CD4-positive, alpha-beta memory T cell (primary cell): ENCODE data around the gene ATG13. TPM values are rescaled to one million over a fixed set of nuclear protein-coding genes. Genes with fewer than 3 reads are reported as not detected.

Experiments used
- CTCF ChIA-PET: fragments of 350-600 bp; sonication (Branson Sonifier 250); formaldehyde crosslinking; loops from one replicate; lab custom pipeline; 2021; ENCODE audit warnings: inconsistent platforms; ENCODE audit not compliant: partially characterized antibody; lab: Charles Lee
- POLR2A ChIA-PET: fragments of 350-600 bp; sonication (Branson Sonifier 250); formaldehyde crosslinking; loops from one replicate; lab custom pipeline; 2021; ENCODE audit not compliant: partially characterized antibody; lab: Charles Lee
- DNase-seq, 5 donors: peaks; one replicate each; pipeline versions ENCODE4 v3.0.0 to v3.0.0-alpha.2; 2020 to 2022; ENCODE audit warnings: mixed read lengths in 1 of 5
- H3K27ac ChIP-seq: one replicate; pipeline ENCODE4 v1.7.0; 2013; ENCODE audit warnings: low read depth, low read length
- H3K27me3 ChIP-seq: 2 replicates; pipeline ENCODE4 v1.7.0; 2013; ENCODE audit warnings: mild to moderate bottlenecking, low read length, moderate library complexity; ENCODE audit not compliant: insufficient read depth
- H3K36me3 ChIP-seq: 2 replicates; pipeline ENCODE4 v1.7.0; 2013; ENCODE audit warnings: mild to moderate bottlenecking, low read length, moderate library complexity; ENCODE audit not compliant: insufficient read depth
- H3K4me1 ChIP-seq: 2 replicates; pipeline ENCODE4 v1.7.0; 2013; ENCODE audit warnings: mild to moderate bottlenecking, low read length, moderate library complexity; ENCODE audit not compliant: insufficient read depth
- H3K4me3 ChIP-seq, 2 donors: one replicate each; pipeline ENCODE4 v1.7.0; 2013; ENCODE audit warnings: low read length in 2 of 2, mild to moderate bottlenecking in 1 of 2
- H3K9me3 ChIP-seq, 2 donors: one replicate each; pipeline ENCODE4 v1.7.0; 2013; ENCODE audit warnings: low read length in 2 of 2, control low read depth in 1 of 2; ENCODE audit not compliant: control insufficient read depth in 1 of 2
- H3K27ac Mint-ChIP-seq, 7 donors: one replicate each; pipeline ENCODE4 v1.8.0; 2020 to 2021; ENCODE audit warnings: mixed read lengths in 7 of 7, mild to moderate bottlenecking in 6 of 7, inconsistent platforms in 3 of 7, moderate library complexity in 3 of 7
- H3K27me3 Mint-ChIP-seq, 2 donors: one replicate each; pipeline ENCODE4 v1.8.0; 2020 to 2021; ENCODE audit warnings: mixed read lengths in 2 of 2
- H3K36me3 Mint-ChIP-seq, 2 donors: one replicate each; pipeline ENCODE4 v1.8.0; 2020 to 2021; ENCODE audit warnings: mixed read lengths in 2 of 2, inconsistent platforms in 1 of 2, mild to moderate bottlenecking in 1 of 2
- H3K4me1 Mint-ChIP-seq, 4 donors: one replicate each; pipeline ENCODE4 v1.8.0; 2020 to 2021; ENCODE audit warnings: mixed read lengths in 4 of 4, mild to moderate bottlenecking in 1 of 4
- H3K4me3 Mint-ChIP-seq, 8 donors: one replicate each; pipeline ENCODE4 v1.8.0; 2020 to 2021; ENCODE audit warnings: mixed read lengths in 8 of 8, mild to moderate bottlenecking in 7 of 8, moderate library complexity in 6 of 8, inconsistent platforms in 3 of 8
- H3K9me3 Mint-ChIP-seq, 8 donors: one replicate each; pipeline ENCODE4 v1.8.0; 2020 to 2021; ENCODE audit warnings: mixed read lengths in 8 of 8, mild to moderate bottlenecking in 5 of 8, inconsistent platforms in 3 of 8, moderate library complexity in 1 of 8
- intact Hi-C: fragments of 100-400 bp; cut with micrococcal nuclease; formaldehyde crosslinking; loops from one replicate; pipeline ENCODE4 v1.15.1; 2023
- polyA plus RNA-seq, 2 donors: library from polyadenylated mRNA; unstranded; fragments of 300-500 nt; fragmentation: Illumina TruSeq; gene quantifications; one replicate each; pipeline ENCODE4 v1.2.3, GENCODE V29; 2021
- total RNA-seq, 2 experiments: library from RNA; stranded (reverse); gene quantifications; one replicate each; pipeline ENCODE4 v1.2.3, GENCODE V29; 2021

Gene ATG13
- total and polyA plus RNA-seq, 4 experiments from 2014 or later: 64.2 to 96.2 (median 76.0) TPM

- Histone ChIP-seq H3K36me3 (no peaks in the 10 kb centered on the region), H3K27ac (no peak within 1 kb of the TSS), H3K9me3 (no peaks in the 10 kb centered on the region), H3K4me1 (peaks cover 8% of the 10 kb centered on the region), H3K27me3 (no peaks in the 10 kb centered on the region), H3K4me3 (no peak within 1 kb of the TSS)
- intact Hi-C loops: no loop called here
- Mint-ChIP-seq H3K36me3 (no peaks in the 10 kb centered on the region), H3K4me3 (no peak within 1 kb of the TSS), H3K9me3 (no peaks in the 10 kb centered on the region), H3K4me1 (peaks cover 7 to 17% (median 8%) of the 10 kb centered on the region in 4 donors), H3K27ac (peak within 1 kb of the TSS in 3 of 7 donors; percentile 57 to 80 (median 70)), H3K27me3 (no peaks in the 10 kb centered on the region)
- DNase-seq: no peak
- POLR2A ChIA-PET: no interaction called here
- CTCF ChIA-PET: interaction anchor here (1.2 kb wide), 1 partner anchor 48 kb away, joined by 4 read pairs; no protein-coding TSS in a partner anchor
These were observed 101.7 kb downstream of the ATG13 start, which contains the start of gene F2 for GRCh38 chr11:46719048-46719542. Gene F2, plus strand, starts transcription at chr11:46719213. Its CDS starts 23 bp downstream, at chr11:46719236.

DNA sequence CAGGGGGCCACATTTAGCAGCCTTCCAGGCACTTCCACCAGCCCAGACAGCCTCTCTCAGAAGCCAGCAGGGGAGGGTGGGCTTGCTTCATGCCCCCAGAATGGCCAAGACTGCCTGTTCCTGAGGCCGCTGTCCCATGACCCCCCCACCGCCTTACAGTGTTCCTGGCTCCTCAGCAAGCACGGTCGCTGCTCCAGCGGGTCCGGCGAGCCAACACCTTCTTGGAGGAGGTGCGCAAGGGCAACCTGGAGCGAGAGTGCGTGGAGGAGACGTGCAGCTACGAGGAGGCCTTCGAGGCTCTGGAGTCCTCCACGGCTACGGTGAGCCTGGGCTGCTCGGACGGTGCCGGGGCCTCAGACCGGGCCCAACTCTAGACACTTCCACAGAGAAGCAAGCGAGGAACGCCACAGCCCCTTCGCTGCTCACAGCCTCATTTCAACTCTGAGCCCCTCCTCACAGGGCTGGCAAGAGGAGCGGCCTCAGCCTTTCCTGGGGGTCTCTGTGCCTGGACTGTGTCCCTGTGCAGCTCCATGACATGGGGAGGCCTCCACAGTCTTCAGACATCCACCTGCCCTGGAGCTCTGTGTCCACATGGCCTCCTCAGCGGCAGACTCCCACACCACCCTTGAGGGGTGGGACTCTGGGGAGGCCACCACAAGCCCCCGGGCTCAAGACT, 102.3 kb downstream of the ATG13 start:
- no peaks in the 10 kb centered on the region for H3K27me3 Mint-ChIP-seq
- POLR2A ChIA-PET: no interaction called here
- peaks cover 7 to 17% (median 8%) of the 10 kb centered on the region in 4 donors for H3K4me1 Mint-ChIP-seq
- Histone ChIP-seq H3K4me3 (no peak overlapping the region), H3K27ac (no peak overlapping the region), H3K4me1 (peaks cover 8% of the 10 kb centered on the region), H3K27me3 (no peaks in the 10 kb centered on the region), H3K9me3 (no peaks in the 10 kb centered on the region), H3K36me3 (no peaks in the 10 kb centered on the region)
- no peak for DNase-seq
- intact Hi-C loops: no loop called here
- CTCF ChIA-PET: interaction anchor here (1.2 kb wide), 1 partner anchor 49 kb away, joined by 4 read pairs; no protein-coding TSS in a partner anchor
- H3K9me3 Mint-ChIP-seq: no peaks in the 10 kb centered on the region
- H3K36me3 Mint-ChIP-seq: no peaks in the 10 kb centered on the region
- H3K27ac Mint-ChIP-seq: no peak overlapping the region
- no peak overlapping the region for H3K4me3 Mint-ChIP-seq

GRCh38 chr11:46721286-46721685, 103.9 kb downstream of the ATG13 start:
- Mint-ChIP-seq H3K9me3 (no peaks in the 10 kb centered on the region), H3K36me3 (no peaks in the 10 kb centered on the region)

DNA sequence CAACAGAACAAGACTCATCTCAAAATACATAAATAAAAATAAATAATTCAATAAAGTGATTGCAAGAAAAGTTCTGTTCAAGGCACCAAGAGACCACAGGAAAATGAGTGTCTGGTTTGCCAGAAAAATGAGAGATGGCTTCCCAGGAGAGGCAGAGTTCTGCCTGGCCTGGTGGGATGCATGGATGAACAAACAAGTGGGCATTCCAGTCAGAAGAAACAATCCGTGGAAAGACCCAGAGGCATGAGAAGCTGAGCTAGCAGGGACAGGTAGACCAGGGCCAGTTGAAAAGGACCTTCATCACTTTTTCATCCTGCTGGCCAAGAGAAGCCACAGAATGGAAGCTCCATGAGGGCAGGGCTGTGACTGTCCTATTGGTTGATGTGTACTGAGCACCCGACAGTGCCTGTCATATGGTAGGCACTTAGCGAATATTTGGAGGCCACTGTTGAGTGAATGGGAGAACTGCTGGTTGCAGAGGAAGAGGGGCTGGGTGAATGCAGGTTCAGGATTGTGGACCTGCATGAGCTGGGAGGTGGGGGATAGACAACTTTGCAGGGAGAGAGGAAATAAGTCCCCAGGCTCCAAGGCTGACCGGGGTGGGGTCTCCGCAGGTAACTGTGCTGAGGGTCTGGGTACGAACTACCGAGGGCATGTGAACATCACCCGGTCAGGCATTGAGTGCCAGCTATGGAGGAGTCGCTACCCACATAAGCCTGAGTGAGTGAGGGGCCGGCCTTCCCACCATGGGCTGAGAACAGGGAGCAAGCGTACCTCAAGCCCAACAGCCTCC, 105.4 kb downstream of the ATG13 start:
- peaks cover 7 to 17% (median 8%) of the 10 kb centered on the region in 4 donors for H3K4me1 Mint-ChIP-seq
- ChIA-PET CTCF (interaction anchor here (1.3 kb wide), 1 partner anchor 52 kb away, joined by 4 read pairs; no protein-coding TSS in a partner anchor), POLR2A (no interaction called here)
- no peak for DNase-seq
- peak overlapping the region in 2 of 7 donors; percentile 10 to 74 for H3K27ac Mint-ChIP-seq
- Histone ChIP-seq H3K27ac (no peak overlapping the region), H3K9me3 (no peaks in the 10 kb centered on the region), H3K4me1 (peaks cover 8% of the 10 kb centered on the region), H3K4me3 (no peak overlapping the region), H3K27me3 (no peaks in the 10 kb centered on the region), H3K36me3 (no peaks in the 10 kb centered on the region)
- H3K9me3 Mint-ChIP-seq: no peaks in the 10 kb centered on the region
- H3K27me3 Mint-ChIP-seq: no peaks in the 10 kb centered on the region
- H3K4me3 Mint-ChIP-seq: peak overlapping the region in 1 of 8 donors; percentile 24
- intact Hi-C loops: no loop called here
- H3K36me3 Mint-ChIP-seq: no peaks in the 10 kb centered on the region

More at GRCh38 chr11:46721286-46721685, 103.9 kb downstream of the ATG13 start:
- Histone ChIP-seq H3K4me1 (peaks cover 8% of the 10 kb centered on the region), H3K4me3 (no peak overlapping the region), H3K36me3 (no peaks in the 10 kb centered on the region), H3K27me3 (no peaks in the 10 kb centered on the region), H3K9me3 (no peaks in the 10 kb centered on the region), H3K27ac (no peak overlapping the region)
- no peak for DNase-seq
- H3K27ac Mint-ChIP-seq: peak overlapping the region in 1 of 7 donors; percentile 37
- H3K27me3 Mint-ChIP-seq: no peaks in the 10 kb centered on the region
- H3K4me1 Mint-ChIP-seq: peaks cover 7 to 17% (median 8%) of the 10 kb centered on the region in 4 donors
- intact Hi-C loops: no loop called here
- POLR2A ChIA-PET: no interaction called here
- CTCF ChIA-PET: no interaction called here
- H3K4me3 Mint-ChIP-seq: no peak overlapping the region

GRCh38 chr11:46723359-46723680, 106.0 kb downstream of the ATG13 start:
- Mint-ChIP-seq H3K27ac (no peak overlapping the region), H3K36me3 (no peaks in the 10 kb centered on the region), H3K4me1 (peaks cover 4 to 12% (median 5%) of the 10 kb centered on the region in 4 donors), H3K9me3 (no peaks in the 10 kb centered on the region), H3K4me3 (no peak overlapping the region), H3K27me3 (no peaks in the 10 kb centered on the region)
- intact Hi-C loops: no loop called here
- POLR2A ChIA-PET: no interaction called here
- peaks cover 5% of the 10 kb centered on the region for H3K4me1 ChIP-seq
- no peaks in the 10 kb centered on the region for H3K9me3 ChIP-seq
- H3K27ac ChIP-seq: no peak overlapping the region
- no peak overlapping the region for H3K4me3 ChIP-seq
- DNase-seq: no peak
- H3K27me3 ChIP-seq: no peaks in the 10 kb centered on the region
- no peaks in the 10 kb centered on the region for H3K36me3 ChIP-seq
- CTCF ChIA-PET: interaction anchor here (1.3 kb wide), 1 partner anchor 53 kb away, joined by 4 read pairs; no protein-coding TSS in a partner anchor

DNA sequence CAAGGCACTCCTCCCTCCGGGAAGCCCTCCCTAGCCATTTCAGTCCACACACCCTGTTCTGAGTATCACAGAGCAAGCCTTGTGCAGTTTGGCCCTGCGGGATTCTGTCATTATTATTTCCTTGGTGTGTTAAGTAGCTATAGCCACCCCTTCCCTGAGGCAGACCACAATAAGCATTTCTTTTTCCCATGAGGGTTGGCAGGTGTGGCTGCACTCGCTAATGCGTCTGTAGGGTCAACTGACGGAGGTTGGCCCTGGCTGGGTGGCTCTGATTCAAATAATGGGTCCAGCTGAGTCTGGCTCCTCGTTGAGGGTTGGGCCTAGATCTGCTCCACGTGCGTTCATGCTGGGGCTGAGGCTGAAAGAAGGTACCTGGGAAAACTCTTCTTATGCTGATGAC, 106.7 kb downstream of the ATG13 start:
- Mint-ChIP-seq H3K9me3 (no peaks in the 10 kb centered on the region), H3K4me3 (no peak overlapping the region), H3K4me1 (peaks cover 0 to 5% (median 0%) of the 10 kb centered on the region in 4 donors), H3K36me3 (no peaks in the 10 kb centered on the region), H3K27me3 (no peaks in the 10 kb centered on the region), H3K27ac (peak overlapping the region in 1 of 7 donors; percentile 53)
- ChIA-PET CTCF (no interaction called here), POLR2A (interaction anchor here (0.5 kb wide), 1 partner anchor 777 kb away, joined by 4 read pairs; no protein-coding TSS in a partner anchor)
- Histone ChIP-seq H3K27ac (no peak overlapping the region), H3K9me3 (no peaks in the 10 kb centered on the region), H3K4me1 (no peaks in the 10 kb centered on the region), H3K36me3 (no peaks in the 10 kb centered on the region), H3K4me3 (no peak overlapping the region), H3K27me3 (no peaks in the 10 kb centered on the region)
- intact Hi-C loops: no loop called here
- DNase-seq: no peak
